ENCODE data around the gene KIAA1755.

DNA sequence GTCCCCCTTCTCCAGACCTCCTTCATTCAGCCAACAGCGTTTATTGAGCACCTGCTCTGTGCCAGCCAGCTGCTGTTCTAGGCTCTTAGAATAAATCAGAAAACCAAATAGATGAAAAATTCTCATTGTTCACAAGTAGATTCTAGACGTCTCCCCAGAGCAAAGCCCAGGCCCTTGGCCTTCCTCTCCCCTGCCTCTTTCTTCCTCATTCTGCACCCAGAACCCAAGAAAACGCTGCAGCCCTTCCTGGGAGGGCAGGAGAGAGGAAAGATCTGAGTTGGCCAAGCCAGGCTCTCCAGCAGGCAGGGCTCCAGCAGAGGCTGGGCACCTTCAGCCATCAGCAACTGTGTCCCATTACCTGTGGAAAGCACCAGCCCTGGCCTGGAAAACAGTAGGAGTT lies 31.4 kb upstream of the KIAA1755 start:
- TF ChIP-seq, protein P1, sequence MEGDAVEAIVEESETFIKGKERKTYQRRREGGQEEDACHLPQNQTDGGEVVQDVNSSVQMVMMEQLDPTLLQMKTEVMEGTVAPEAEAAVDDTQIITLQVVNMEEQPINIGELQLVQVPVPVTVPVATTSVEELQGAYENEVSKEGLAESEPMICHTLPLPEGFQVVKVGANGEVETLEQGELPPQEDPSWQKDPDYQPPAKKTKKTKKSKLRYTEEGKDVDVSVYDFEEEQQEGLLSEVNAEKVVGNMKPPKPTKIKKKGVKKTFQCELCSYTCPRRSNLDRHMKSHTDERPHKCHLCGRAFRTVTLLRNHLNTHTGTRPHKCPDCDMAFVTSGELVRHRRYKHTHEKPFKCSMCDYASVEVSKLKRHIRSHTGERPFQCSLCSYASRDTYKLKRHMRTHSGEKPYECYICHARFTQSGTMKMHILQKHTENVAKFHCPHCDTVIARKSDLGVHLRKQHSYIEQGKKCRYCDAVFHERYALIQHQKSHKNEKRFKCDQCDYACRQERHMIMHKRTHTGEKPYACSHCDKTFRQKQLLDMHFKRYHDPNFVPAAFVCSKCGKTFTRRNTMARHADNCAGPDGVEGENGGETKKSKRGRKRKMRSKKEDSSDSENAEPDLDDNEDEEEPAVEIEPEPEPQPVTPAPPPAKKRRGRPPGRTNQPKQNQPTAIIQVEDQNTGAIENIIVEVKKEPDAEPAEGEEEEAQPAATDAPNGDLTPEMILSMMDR (IDR thresholded peaks at IDR 0.05; ENCODE audit: insufficient read depth, low read length, poor library complexity, severe bottlenecking), result no peak
- TF ChIP-seq EZH2phosphoT487 (conservative IDR thresholded peaks at IDR 0.05; ENCODE audit: low read length), result no peak

All from SU-DHL-6 (cell line).